Measurements from ENCODE around the gene UCKL1. TPM values are rescaled to one million over a fixed set of nuclear protein-coding genes. Genes with fewer than 3 reads are reported as not detected.
"Not testable (repeated sequence)": the region's sequence is repeated elsewhere in the genome, so short reads cannot be mapped to it uniquely, and the experiment has no call there.

UCKL1 gene
- total RNA-seq, 3 donors from 2014 or later (not counting 1 experiment from before 2014, with no cell fraction given): 49.9 to 58.1 (median 49.9) TPM

DNA sequence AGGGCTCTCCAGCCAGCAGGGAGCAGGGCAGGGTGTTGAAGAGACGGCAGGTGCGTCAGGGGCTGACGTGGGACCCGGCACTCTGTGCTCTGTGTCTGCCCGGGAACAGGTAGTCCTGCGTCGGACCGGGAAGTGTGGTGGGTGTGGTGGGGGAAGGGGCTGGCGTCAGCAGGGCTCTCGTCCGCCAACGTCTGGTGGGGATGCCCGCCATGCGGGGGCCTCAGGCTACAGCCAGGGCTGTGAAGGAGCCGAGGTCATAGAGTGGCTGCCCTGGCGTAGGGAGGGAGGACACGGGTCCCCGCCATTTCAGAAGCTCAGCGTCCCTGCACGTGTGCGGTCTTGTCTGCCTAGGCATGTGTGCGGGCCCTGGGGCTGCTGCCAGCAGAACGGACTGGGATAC, 36.0 kb downstream of the UCKL1 start:
- H3K27ac ChIP-seq (ENCODE audit: low read length): no peak overlapping the region
- 93% methylated on average over 23 of the region's 23 CpGs for WGBS (ENCODE audit: insufficient coverage)
- DNase-seq (no peak), ATAC-seq (no peak)
- TF ChIP-seq, protein P1, sequence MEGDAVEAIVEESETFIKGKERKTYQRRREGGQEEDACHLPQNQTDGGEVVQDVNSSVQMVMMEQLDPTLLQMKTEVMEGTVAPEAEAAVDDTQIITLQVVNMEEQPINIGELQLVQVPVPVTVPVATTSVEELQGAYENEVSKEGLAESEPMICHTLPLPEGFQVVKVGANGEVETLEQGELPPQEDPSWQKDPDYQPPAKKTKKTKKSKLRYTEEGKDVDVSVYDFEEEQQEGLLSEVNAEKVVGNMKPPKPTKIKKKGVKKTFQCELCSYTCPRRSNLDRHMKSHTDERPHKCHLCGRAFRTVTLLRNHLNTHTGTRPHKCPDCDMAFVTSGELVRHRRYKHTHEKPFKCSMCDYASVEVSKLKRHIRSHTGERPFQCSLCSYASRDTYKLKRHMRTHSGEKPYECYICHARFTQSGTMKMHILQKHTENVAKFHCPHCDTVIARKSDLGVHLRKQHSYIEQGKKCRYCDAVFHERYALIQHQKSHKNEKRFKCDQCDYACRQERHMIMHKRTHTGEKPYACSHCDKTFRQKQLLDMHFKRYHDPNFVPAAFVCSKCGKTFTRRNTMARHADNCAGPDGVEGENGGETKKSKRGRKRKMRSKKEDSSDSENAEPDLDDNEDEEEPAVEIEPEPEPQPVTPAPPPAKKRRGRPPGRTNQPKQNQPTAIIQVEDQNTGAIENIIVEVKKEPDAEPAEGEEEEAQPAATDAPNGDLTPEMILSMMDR (IDR thresholded peaks at IDR 0.05): no peak
- no peak overlapping the region for H3K27ac Mint-ChIP-seq
- H3K9me3 Mint-ChIP-seq: peaks cover 0 to 3% of the 10 kb centered on the region in 2 donors
- no peak overlapping the region for H3K4me3 ChIP-seq (ENCODE audit: low read length)
- peaks cover 17% of the 10 kb centered on the region for H3K36me3 ChIP-seq (ENCODE audit: control insufficient read depth, insufficient read depth, low read length)
- H3K4me1 Mint-ChIP-seq: peaks cover 0 to 13% of the 10 kb centered on the region in 2 donors
- no peaks in the 10 kb centered on the region for H3K27me3 Mint-ChIP-seq (ENCODE audit: low read depth in 2 of 2)
- no peaks in the 10 kb centered on the region for H3K27me3 ChIP-seq (ENCODE audit: control insufficient read depth, insufficient read depth, low read length)
- peaks cover 14% of the 10 kb centered on the region for H3K9me3 ChIP-seq (ENCODE audit: control insufficient read depth, insufficient read depth, low read length)
- H3K4me1 ChIP-seq (ENCODE audit: control insufficient read depth, insufficient read depth, low read length): no peaks in the 10 kb centered on the region
- H3K36me3 Mint-ChIP-seq: no peaks in the 10 kb centered on the region
- no peak overlapping the region for H3K4me3 Mint-ChIP-seq
- intact Hi-C loops (cut with micrococcal nuclease): no loop called here

DNA sequence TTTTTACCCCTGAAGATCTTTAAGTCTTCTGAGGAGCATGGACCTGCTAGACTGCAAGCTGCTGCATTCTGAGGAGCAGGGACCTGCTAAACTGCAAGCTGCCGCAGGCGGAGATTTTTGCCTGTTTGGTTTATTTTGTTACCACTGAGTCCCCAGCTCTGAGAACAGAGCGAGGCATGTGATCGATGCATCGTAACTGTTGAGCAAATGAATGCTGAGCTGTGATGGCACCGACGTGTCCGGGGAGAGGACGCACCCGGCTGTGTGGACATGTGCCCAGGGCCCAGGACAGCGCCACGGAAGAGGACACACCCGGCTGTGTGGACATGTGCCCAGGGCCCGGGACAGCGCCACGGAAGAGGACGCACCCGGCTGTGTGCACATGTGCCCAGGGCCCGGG, 37.1 kb downstream of the UCKL1 start:
- H3K4me3 Mint-ChIP-seq: no peak overlapping the region

DNA sequence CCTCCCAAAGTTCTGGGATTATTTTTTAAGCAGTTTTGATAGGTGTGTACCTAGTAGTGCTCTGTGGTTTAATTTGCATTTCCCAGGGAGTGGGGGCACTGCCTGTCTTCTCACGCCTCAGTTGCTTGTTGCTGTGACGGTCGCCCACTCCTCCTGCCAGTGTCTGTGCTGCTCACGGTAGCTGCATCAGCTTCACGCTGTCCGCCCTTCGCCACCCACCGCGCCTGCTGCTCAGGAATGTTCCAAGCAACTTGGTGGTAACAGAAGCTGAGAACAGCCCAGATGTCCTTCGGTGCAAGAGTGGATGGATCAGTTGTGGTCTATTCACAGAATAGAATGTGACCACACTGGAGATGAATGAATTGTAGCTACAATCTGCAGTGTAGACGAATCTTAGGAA, 38.4 kb downstream of the UCKL1 start:
- Mint-ChIP-seq H3K9me3 (peaks cover 0 to 3% of the 10 kb centered on the region in 2 donors), H3K4me1 (peaks cover 9 to 18% of the 10 kb centered on the region in 2 donors), H3K4me3 (no peak overlapping the region), H3K27ac (no peak overlapping the region), H3K27me3 (ENCODE audit: low read depth in 2 of 2) (no peaks in the 10 kb centered on the region), H3K36me3 (no peaks in the 10 kb centered on the region)
- Histone ChIP-seq H3K4me1 (ENCODE audit: control insufficient read depth, insufficient read depth, low read length) (peaks cover 4% of the 10 kb centered on the region), H3K27ac (ENCODE audit: low read length) (no peak overlapping the region), H3K4me3 (ENCODE audit: low read length) (no peak overlapping the region), H3K9me3 (ENCODE audit: control insufficient read depth, insufficient read depth, low read length) (peaks cover 14% of the 10 kb centered on the region), H3K27me3 (ENCODE audit: control insufficient read depth, insufficient read depth, low read length) (no peaks in the 10 kb centered on the region), H3K36me3 (ENCODE audit: control insufficient read depth, insufficient read depth, low read length) (peaks cover 17% of the 10 kb centered on the region)
- intact Hi-C loops (cut with micrococcal nuclease): no loop called here
- TF ChIP-seq, protein P1 (IDR thresholded peaks at IDR 0.05): no peak
- ATAC-seq (no peak), DNase-seq (no peak)
- WGBS (ENCODE audit: insufficient coverage): 79% methylated on average over 11 of the region's 11 CpGs

More for the DNA sequence above, 37.1 kb downstream of the UCKL1 start:
- DNase-seq (no peak), ATAC-seq (no peak)
- H3K36me3 ChIP-seq (ENCODE audit: control insufficient read depth, insufficient read depth, low read length): peaks cover 17% of the 10 kb centered on the region
- TF ChIP-seq, protein P1 (IDR thresholded peaks at IDR 0.05): no peak
- intact Hi-C loops (cut with micrococcal nuclease): no loop called here
- H3K27ac ChIP-seq (ENCODE audit: low read length): no peak overlapping the region
- no peaks in the 10 kb centered on the region for H3K4me1 ChIP-seq (ENCODE audit: control insufficient read depth, insufficient read depth, low read length)
- Mint-ChIP-seq H3K9me3 (peaks cover 0 to 3% of the 10 kb centered on the region in 2 donors), H3K36me3 (no peaks in the 10 kb centered on the region), H3K27me3 (ENCODE audit: low read depth in 2 of 2) (no peaks in the 10 kb centered on the region), H3K27ac (no peak overlapping the region), H3K4me1 (peaks cover 4 to 12% of the 10 kb centered on the region in 2 donors)
- 89% methylated on average over 13 of the region's 19 CpGs for WGBS (ENCODE audit: insufficient coverage)
- peaks cover 14% of the 10 kb centered on the region for H3K9me3 ChIP-seq (ENCODE audit: control insufficient read depth, insufficient read depth, low read length)
- no peak overlapping the region for H3K4me3 ChIP-seq (ENCODE audit: low read length)
- no peaks in the 10 kb centered on the region for H3K27me3 ChIP-seq (ENCODE audit: control insufficient read depth, insufficient read depth, low read length)

DNA sequence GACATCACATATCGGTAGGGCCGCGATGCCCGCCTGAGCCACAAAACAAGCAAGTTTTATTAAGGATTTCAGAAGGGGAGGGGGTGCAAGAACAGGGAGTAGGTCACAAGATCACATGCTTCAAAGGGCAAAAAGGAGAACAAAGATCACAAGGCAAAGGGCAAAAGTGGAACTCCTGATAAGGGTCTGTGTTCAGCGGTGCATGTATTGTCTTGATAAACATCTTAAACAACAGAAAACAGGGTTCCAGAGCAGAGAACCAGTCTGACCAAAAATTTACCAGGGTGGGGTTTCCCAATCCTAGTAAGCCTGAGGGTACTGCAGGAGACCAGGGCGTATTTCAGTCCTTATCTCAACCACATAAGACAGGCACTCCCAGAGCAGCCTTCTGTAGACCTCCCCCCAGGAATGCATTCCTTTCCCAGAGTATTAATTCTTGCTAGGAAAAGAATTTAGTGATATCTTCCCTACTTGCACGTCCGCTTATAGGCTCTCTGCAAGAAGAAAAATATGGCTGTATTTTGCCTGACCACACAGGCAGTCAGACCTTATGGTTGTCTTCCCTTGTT, 39.8 kb downstream of the UCKL1 start:
- H3K4me3 Mint-ChIP-seq, H3K36me3 Mint-ChIP-seq: not testable (repeated sequence)

More for the DNA sequence above, 39.8 kb downstream of the UCKL1 start:
- H3K9me3 Mint-ChIP-seq; H3K27me3 Mint-ChIP-seq (ENCODE audit: low read depth in 2 of 2); DNase-seq; H3K4me3 ChIP-seq (ENCODE audit: low read length); H3K27ac ChIP-seq (ENCODE audit: low read length); H3K27me3 ChIP-seq (ENCODE audit: control insufficient read depth, insufficient read depth, low read length); intact Hi-C loops (cut with micrococcal nuclease); ATAC-seq: not testable (repeated sequence)
- peaks cover 14% of the 10 kb centered on the region for H3K9me3 ChIP-seq (ENCODE audit: control insufficient read depth, insufficient read depth, low read length)
- WGBS (ENCODE audit: insufficient coverage): 97% methylated on average over 8 of the region's 8 CpGs
- peaks cover 15% of the 10 kb centered on the region for H3K36me3 ChIP-seq (ENCODE audit: control insufficient read depth, insufficient read depth, low read length)
- H3K4me1 Mint-ChIP-seq: peaks cover 16 to 21% of the 10 kb centered on the region in 2 donors
- peak overlapping the region in 1 of 2 donors; percentile 57 for H3K27ac Mint-ChIP-seq
- H3K4me1 ChIP-seq (ENCODE audit: control insufficient read depth, insufficient read depth, low read length): peaks cover 10% of the 10 kb centered on the region
